AG09309 (cell line): ENCODE measurements around the gene UBE2QL1.

Experiments used
- DNase-seq: peaks from one replicate; pipeline ENCODE4 v3.0.0-alpha.2; 2010; ENCODE audit warnings: low read depth
- H3K4me3 ChIP-seq: 2 replicates; pipeline ENCODE4 v1.5.1; 2011; ENCODE audit warnings: mild to moderate bottlenecking, low read depth, low read length, moderate library complexity; ENCODE audit not compliant: control insufficient read depth
- TF ChIP-seq, protein P1 (sequence below): IDR thresholded peaks from 2 replicates; pipeline ENCODE4 v1.5.1; 2011; ENCODE audit warnings: mild to moderate bottlenecking, low read depth, low read length, inconsistent platforms; ENCODE audit not compliant: insufficient read depth, control insufficient read depth; ENCODE audit errors: missing control alignments

Gene UBE2QL1

GRCh38 chr5:6461006-6461405 lies 12.3 kb downstream of the UBE2QL1 start:
- no peak for DNase-seq
- H3K4me3 ChIP-seq = no peak overlapping the region
- TF ChIP-seq, protein P1, sequence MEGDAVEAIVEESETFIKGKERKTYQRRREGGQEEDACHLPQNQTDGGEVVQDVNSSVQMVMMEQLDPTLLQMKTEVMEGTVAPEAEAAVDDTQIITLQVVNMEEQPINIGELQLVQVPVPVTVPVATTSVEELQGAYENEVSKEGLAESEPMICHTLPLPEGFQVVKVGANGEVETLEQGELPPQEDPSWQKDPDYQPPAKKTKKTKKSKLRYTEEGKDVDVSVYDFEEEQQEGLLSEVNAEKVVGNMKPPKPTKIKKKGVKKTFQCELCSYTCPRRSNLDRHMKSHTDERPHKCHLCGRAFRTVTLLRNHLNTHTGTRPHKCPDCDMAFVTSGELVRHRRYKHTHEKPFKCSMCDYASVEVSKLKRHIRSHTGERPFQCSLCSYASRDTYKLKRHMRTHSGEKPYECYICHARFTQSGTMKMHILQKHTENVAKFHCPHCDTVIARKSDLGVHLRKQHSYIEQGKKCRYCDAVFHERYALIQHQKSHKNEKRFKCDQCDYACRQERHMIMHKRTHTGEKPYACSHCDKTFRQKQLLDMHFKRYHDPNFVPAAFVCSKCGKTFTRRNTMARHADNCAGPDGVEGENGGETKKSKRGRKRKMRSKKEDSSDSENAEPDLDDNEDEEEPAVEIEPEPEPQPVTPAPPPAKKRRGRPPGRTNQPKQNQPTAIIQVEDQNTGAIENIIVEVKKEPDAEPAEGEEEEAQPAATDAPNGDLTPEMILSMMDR = no peak

GRCh38 chr5:6461793-6462650 lies 13.4 kb downstream of the UBE2QL1 start:
- TF ChIP-seq, protein P1 = no peak
- DNase-seq = no peak
- no peak overlapping the region for H3K4me3 ChIP-seq

- no peak overlapping the region for H3K4me3 ChIP-seq
- TF ChIP-seq, protein P1 = no peak
- no peak for DNase-seq
Measured at GRCh38 chr5:6462671-6463070, 14.0 kb downstream of the UBE2QL1 start.

DNA sequence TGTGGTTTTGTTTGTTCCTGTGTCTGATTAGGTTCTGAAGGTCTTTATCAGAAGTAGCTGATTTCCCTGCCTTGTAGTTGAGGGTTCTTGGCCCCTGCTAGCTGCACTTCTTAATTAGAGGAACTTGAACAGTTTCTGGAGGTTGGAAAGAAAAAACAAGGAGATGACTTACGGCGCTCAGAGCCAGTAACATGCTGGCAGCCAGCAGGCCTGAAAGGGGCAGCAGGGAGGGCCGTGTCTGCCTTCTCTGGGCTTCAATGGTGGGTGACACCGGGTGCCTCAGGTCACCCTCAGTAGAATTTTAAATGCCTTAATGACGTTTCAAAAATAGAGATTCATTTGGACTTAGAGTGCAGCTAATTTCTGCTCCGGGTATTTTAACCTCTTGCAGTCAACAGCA lies 15.8 kb downstream of the UBE2QL1 start:
- DNase-seq = no peak
- H3K4me3 ChIP-seq = no peak overlapping the region
- TF ChIP-seq, protein P1 = no peak

- TF ChIP-seq, protein P1 = no peak
- DNase-seq = no peak
- no peak overlapping the region for H3K4me3 ChIP-seq
Measured at GRCh38 chr5:6465831-6466790, 17.5 kb downstream of the UBE2QL1 start.

GRCh38 chr5:6466975-6467567 lies 18.4 kb downstream of the UBE2QL1 start:
- no peak overlapping the region for H3K4me3 ChIP-seq
- no peak for DNase-seq
- TF ChIP-seq, protein P1 = no peak
